HepG2 (cell line): ENCODE results near the gene TBC1D16. TPM values are rescaled to one million over a fixed set of nuclear protein-coding genes. Genes with fewer than 3 reads are reported as not detected.

Experiments used
- ERF ChIP-seq: IDR thresholded peaks from 2 replicates; pipeline ENCODE4 v1.6.1; 2018; ENCODE audit warnings: missing biosample characterization, missing genetic modification reagents
- FOSL2 ChIP-seq: sonication (generic); formaldehyde crosslinking; IDR thresholded peaks from 2 replicates; pipeline ENCODE4 v1.4.0; 2020; ENCODE audit warnings: missing genetic modification reagents
- GFI1 ChIP-seq: sonication (generic); formaldehyde crosslinking; IDR thresholded peaks from 2 replicates; pipeline ENCODE4 v1.5.0; 2020; ENCODE audit warnings: missing genetic modification reagents, mild to moderate bottlenecking, borderline replicate concordance
- JARID2 ChIP-seq: sonication (generic); formaldehyde crosslinking; IDR thresholded peaks from 2 replicates; pipeline ENCODE4 v1.8.1; 2023; ENCODE audit warnings: missing genetic modification reagents, inconsistent platforms; ENCODE audit not compliant: insufficient replicate concordance
- KLF6 ChIP-seq: IDR thresholded peaks from 2 replicates; pipeline ENCODE4 v1.8.0; 2016; ENCODE audit warnings: missing biosample characterization, missing genetic modification reagents
- NFKB2 ChIP-seq: sonication (generic); formaldehyde crosslinking; IDR thresholded peaks from 2 replicates; pipeline ENCODE4 v1.4.0; 2020; ENCODE audit warnings: missing genetic modification reagents, borderline replicate concordance
- PHF20 ChIP-seq: sonication (generic); formaldehyde crosslinking; IDR thresholded peaks from 2 replicates; pipeline ENCODE4 v1.5.0; 2020; ENCODE audit warnings: mild to moderate bottlenecking, missing genetic modification reagents
- RAD21 ChIP-seq: fragments of 450-650 bp; formaldehyde crosslinking; IDR thresholded peaks from 2 replicates; pipeline ENCODE4 v1.5.0; 2020; ENCODE audit warnings: mild to moderate bottlenecking
- SP4 ChIP-seq: sonication (generic); formaldehyde crosslinking; IDR thresholded peaks from 2 replicates; pipeline ENCODE4 v1.8.1; 2023; ENCODE audit warnings: mild to moderate bottlenecking, missing genetic modification reagents
- YEATS2 ChIP-seq: sonication (generic); formaldehyde crosslinking; IDR thresholded peaks from 2 replicates; pipeline ENCODE4 v1.4.0; 2020; ENCODE audit warnings: missing genetic modification reagents, borderline replicate concordance
- ZNF614 ChIP-seq: IDR thresholded peaks from 2 replicates; pipeline ENCODE4 v1.6.1; 2018; ENCODE audit warnings: missing biosample characterization, missing genetic modification reagents, inconsistent platforms, borderline replicate concordance
- ZNF687 ChIP-seq: sonication (generic); formaldehyde crosslinking; IDR thresholded peaks from 2 replicates; pipeline ENCODE4 v1.5.1; 2020; ENCODE audit warnings: mild to moderate bottlenecking, missing genetic modification reagents, moderate library complexity
- ZSCAN22 ChIP-seq: sonication (generic); formaldehyde crosslinking; IDR thresholded peaks from 2 replicates; pipeline ENCODE4 v1.4.0; 2020; ENCODE audit warnings: mild to moderate bottlenecking, missing genetic modification reagents
- ZSCAN31 ChIP-seq: sonication (generic); formaldehyde crosslinking; IDR thresholded peaks from 2 replicates; pipeline ENCODE4 v1.5.0; 2020; ENCODE audit warnings: low read depth, mild to moderate bottlenecking, missing genetic modification reagents
- polyA plus RNA-seq, 8 experiments: library from polyadenylated mRNA; depleted of rRNA in 3 of 8; stranded (reverse) in 7 of 8; unstranded in 1 of 8; fragments of >200 nt; fragmentation: Illumina TruSeq in 4 of 8; extraction: Trizol in 4 of 8; gene quantifications; 2 replicates each; pipeline versions ENCODE4 v1.2.1 to v1.2.3, GENCODE V29; 2011 to 2016; ENCODE audit warnings: low read depth in 4 of 8, missing spikeins in 1 of 8, mixed read lengths in 1 of 8; ENCODE audit not compliant: insufficient read depth in 1 of 8
- total RNA-seq, 5 experiments: library from RNA; depleted of rRNA; stranded (reverse); fragments of >200 nt; fragmentation: Illumina TruSeq; extraction: Trizol; gene quantifications; 2 replicates each; pipeline ENCODE4 v1.2.3, GENCODE V29; 2016; ENCODE audit warnings: low read depth in 1 of 5
- TF ChIP-seq, protein P1 (sequence below): sonication (generic); formaldehyde crosslinking; IDR thresholded peaks from 2 replicates; pipeline ENCODE4 v1.4.0; 2020; ENCODE audit warnings: missing genetic modification reagents
- TF ChIP-seq, protein P2 (sequence below): IDR thresholded peaks from 2 replicates; pipeline ENCODE4 v1.6.1; 2012; ENCODE audit warnings: inconsistent platforms
- TF ChIP-seq, protein P3 (sequence below): sonication (generic); formaldehyde crosslinking; IDR thresholded peaks from 2 replicates; pipeline ENCODE4 v1.4.0; 2020; ENCODE audit warnings: missing genetic modification reagents
- TF ChIP-seq, protein P4 (sequence below): sonication (generic); formaldehyde crosslinking; IDR thresholded peaks from 2 replicates; pipeline ENCODE4 v1.4.0; 2020; ENCODE audit warnings: missing genetic modification reagents, borderline replicate concordance

The TBC1D16 gene
- total and polyA plus RNA-seq, 2 of the 13 experiments (the other 11 are each of a cell fraction or from before 2014, with no cell fraction given) = 14.9 to 24.9 TPM

- TF ChIP-seq, protein P1, sequence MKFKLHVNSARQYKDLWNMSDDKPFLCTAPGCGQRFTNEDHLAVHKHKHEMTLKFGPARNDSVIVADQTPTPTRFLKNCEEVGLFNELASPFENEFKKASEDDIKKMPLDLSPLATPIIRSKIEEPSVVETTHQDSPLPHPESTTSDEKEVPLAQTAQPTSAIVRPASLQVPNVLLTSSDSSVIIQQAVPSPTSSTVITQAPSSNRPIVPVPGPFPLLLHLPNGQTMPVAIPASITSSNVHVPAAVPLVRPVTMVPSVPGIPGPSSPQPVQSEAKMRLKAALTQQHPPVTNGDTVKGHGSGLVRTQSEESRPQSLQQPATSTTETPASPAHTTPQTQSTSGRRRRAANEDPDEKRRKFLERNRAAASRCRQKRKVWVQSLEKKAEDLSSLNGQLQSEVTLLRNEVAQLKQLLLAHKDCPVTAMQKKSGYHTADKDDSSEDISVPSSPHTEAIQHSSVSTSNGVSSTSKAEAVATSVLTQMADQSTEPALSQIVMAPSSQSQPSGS (CRISPR knock-in tag) = no peak
- peak; percentile 50; the same call in 1 of the 2 replicates for TF ChIP-seq FOSL2 (CRISPR knock-in tag)
- TF ChIP-seq YEATS2 (CRISPR knock-in tag) = peak; percentile 66; the same call in 1 of the 2 replicates
- TF ChIP-seq ZSCAN22 = no peak
- TF ChIP-seq JARID2 (CRISPR knock-in tag) = no peak
- peak; percentile 77 for TF ChIP-seq ZSCAN31 (CRISPR knock-in tag)
- TF ChIP-seq KLF6 (CRISPR knock-in tag) = peak; percentile 81
- TF ChIP-seq SP4 (CRISPR knock-in tag) = 0 out of 2 replicates have a peak, but pooled peaks have one; percentile 11
- TF ChIP-seq GFI1 (CRISPR knock-in tag) = no peak
- TF ChIP-seq, protein P2, sequence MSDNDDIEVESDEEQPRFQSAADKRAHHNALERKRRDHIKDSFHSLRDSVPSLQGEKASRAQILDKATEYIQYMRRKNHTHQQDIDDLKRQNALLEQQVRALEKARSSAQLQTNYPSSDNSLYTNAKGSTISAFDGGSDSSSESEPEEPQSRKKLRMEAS = peak; percentile 45; the same call in 1 of the 2 replicates
- TF ChIP-seq ERF = peak; percentile 73; the same call in 1 of the 2 replicates
- no peak for TF ChIP-seq PHF20 (CRISPR knock-in tag)
- no peak for TF ChIP-seq ZNF614 (CRISPR knock-in tag)
- TF ChIP-seq, protein P3, sequence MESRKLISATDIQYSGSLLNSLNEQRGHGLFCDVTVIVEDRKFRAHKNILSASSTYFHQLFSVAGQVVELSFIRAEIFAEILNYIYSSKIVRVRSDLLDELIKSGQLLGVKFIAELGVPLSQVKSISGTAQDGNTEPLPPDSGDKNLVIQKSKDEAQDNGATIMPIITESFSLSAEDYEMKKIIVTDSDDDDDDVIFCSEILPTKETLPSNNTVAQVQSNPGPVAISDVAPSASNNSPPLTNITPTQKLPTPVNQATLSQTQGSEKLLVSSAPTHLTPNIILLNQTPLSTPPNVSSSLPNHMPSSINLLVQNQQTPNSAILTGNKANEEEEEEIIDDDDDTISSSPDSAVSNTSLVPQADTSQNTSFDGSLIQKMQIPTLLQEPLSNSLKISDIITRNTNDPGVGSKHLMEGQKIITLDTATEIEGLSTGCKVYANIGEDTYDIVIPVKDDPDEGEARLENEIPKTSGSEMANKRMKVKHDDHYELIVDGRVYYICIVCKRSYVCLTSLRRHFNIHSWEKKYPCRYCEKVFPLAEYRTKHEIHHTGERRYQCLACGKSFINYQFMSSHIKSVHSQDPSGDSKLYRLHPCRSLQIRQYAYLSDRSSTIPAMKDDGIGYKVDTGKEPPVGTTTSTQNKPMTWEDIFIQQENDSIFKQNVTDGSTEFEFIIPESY (CRISPR knock-in tag) = peak; percentile 40
- TF ChIP-seq, protein P4, sequence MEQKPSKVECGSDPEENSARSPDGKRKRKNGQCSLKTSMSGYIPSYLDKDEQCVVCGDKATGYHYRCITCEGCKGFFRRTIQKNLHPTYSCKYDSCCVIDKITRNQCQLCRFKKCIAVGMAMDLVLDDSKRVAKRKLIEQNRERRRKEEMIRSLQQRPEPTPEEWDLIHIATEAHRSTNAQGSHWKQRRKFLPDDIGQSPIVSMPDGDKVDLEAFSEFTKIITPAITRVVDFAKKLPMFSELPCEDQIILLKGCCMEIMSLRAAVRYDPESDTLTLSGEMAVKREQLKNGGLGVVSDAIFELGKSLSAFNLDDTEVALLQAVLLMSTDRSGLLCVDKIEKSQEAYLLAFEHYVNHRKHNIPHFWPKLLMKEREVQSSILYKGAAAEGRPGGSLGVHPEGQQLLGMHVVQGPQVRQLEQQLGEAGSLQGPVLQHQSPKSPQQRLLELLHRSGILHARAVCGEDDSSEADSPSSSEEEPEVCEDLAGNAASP (CRISPR knock-in tag) = peak; percentile 63; the same call in 1 of the 2 replicates
- TF ChIP-seq ZNF687 = peak; percentile 74
- TF ChIP-seq NFKB2 (CRISPR knock-in tag) = peak; percentile 15; the same call in 1 of the 2 replicates
- TF ChIP-seq RAD21 = peak; percentile 96
Measured at GRCh38 chr17:80005360-80006338, 30.0 kb downstream of the TBC1D16 start (continued).
